Measurements from ENCODE around the gene KRT6A.

GRCh38 chr12:52521175-52521567 lies 28.1 kb upstream of the KRT6A start:
- TF ChIP-seq CTCF (IDR thresholded peaks at IDR 0.05) (no peak), POLR2A (IDR thresholded peaks at IDR 0.05) (no peak)

All from adrenal gland (tissue), 5 donors.